ENCODE results near the gene TRAPPC3L. TPM values are rescaled to one million over a fixed set of nuclear protein-coding genes. Genes with fewer than 3 reads are reported as not detected.
A peak's percentile ranks its signal among the peaks of the same experiment; 100 is the strongest.

TRAPPC3L gene
- total RNA-seq, 1 donor from 2014 or later, result 0.27 TPM

DNA sequence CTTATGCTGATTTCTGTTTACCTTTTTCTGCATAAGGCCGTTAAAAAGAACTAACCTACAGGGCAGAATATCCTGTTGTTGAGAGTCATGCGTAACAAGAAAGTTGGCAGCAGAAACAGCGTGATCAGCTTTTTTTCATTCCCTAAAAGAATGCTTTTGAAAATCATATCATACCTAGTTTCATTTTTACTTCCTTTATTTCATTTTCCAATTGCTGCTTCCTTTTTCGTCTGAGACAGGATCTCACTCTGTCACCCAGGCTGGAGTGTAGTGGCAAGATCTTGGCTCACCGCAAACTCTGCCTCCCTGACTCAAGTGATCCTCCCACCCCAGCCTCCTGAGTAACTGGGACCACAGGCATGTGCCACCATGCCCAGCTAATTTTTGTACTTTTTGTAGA is 80.2 kb downstream of the TRAPPC3L start:
- Mint-ChIP-seq H3K4me3 (no peak overlapping the region), H3K36me3 (no peaks in the 10 kb centered on the region), H3K27ac (no peak overlapping the region), H3K9me3 (peaks cover 12% of the 10 kb centered on the region), H3K4me1 (ENCODE audit: unreplicated experiment) (peaks cover 13% of the 10 kb centered on the region), H3K27me3 (peaks cover 41% of the 10 kb centered on the region)
- no peak for DNase-seq (ENCODE audit: extremely low spot score, unreplicated experiment)
- TF ChIP-seq CTCF (conservative IDR thresholded peaks at IDR 0.05), result no peak

GRCh38 chr6:116463301-116463700 is 82.2 kb downstream of the TRAPPC3L start:
- Mint-ChIP-seq H3K9me3 (peaks cover 8% of the 10 kb centered on the region), H3K4me1 (ENCODE audit: unreplicated experiment) (peaks cover 13% of the 10 kb centered on the region), H3K27ac (no peak overlapping the region), H3K4me3 (no peak overlapping the region), H3K36me3 (no peaks in the 10 kb centered on the region), H3K27me3 (peaks cover 54% of the 10 kb centered on the region)
- TF ChIP-seq CTCF (conservative IDR thresholded peaks at IDR 0.05), result no peak
- DNase-seq (ENCODE audit: extremely low spot score, unreplicated experiment), result no peak

DNA sequence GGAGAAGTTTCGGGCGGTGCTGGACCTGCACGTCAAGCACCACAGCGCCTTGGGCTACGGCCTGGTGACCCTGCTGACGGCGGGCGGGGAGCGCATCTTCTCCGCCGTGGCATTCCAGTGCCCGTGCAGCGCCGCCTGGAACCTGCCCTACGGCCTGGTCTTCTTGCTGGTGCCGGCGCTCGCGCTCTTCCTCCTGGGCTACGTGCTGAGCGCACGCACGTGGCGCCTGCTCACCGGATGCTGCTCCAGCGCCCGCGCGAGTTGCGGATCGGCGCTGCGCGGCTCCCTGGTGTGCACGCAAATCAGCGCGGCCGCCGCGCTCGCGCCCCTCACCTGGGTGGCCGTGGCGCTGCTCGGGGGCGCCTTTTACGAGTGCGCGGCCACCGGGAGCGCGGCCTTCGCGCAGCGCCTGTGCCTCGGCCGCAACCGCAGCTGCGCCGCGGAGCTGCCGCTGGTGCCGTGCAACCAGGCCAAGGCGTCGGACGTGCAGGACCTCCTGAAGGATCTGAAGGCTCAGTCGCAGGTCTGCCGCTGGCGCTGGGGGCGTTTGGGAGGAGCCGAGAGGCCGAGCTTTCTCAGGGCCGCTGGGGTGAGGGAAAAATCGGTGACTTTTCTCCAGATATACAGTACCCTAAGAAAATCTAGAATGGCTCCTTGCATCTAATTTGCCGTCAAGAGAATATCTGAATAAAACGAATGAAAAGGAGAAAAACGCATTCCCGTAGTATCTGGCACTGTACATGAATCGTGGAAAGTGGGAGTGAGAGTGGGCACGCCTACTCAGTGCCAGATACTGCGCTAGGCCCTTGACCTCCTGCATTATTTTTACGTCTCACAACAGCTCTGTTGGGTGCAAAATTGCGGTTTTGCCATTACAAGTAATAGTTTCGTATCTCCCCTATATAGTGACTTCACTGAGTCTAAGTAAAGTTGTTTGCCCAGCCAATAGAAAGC is 83.3 kb downstream of the TRAPPC3L start:
- Mint-ChIP-seq H3K36me3 (no peaks in the 10 kb centered on the region), H3K27ac (no peak overlapping the region), H3K4me1 (ENCODE audit: unreplicated experiment) (peaks cover 12% of the 10 kb centered on the region), H3K4me3 (peak overlapping the region; percentile 77), H3K27me3 (peaks cover 54% of the 10 kb centered on the region), H3K9me3 (peaks cover 8% of the 10 kb centered on the region)
- DNase-seq (ENCODE audit: extremely low spot score, unreplicated experiment), result peak; percentile 73
- TF ChIP-seq CTCF (conservative IDR thresholded peaks at IDR 0.05), result no peak

DNA sequence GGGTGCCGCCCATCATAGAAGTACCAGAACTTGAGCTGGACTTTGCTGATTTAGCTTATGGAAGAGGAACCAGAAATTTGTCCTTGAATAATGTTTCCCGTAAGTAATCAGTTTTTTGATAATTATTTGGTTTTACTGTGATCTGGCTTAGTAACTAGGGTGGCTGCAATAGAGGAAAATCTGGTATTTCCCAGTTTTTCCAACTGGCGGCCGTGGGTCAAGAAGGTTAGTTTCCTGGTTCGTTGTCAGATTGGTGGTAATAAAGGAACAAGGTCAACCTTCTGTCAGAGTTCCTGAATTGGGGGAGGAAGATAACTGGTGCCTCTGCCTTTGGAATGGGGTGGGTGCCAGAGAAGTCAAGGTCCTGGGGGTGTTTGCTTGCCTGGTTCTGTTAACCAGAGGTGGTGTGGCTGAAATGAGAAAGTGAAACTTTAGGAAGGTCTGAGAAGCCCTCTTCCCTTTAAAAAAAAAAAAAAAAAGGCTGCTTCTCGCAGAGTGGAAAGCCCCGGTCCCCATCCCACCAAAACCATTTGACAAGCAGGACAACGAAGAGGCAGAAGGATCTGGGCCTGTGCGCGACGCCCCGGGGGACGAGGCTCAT is 84.1 kb downstream of the TRAPPC3L start, which contains the start of gene CALHM6:
Gene CALHM6, plus strand, starts transcription at position 45 of the 601 bp plus-strand sequence. Its CDS starts 555 bp downstream, at position 600.
- H3K36me3 Mint-ChIP-seq, result no peaks in the 10 kb centered on the region
- no peak within 1 kb of the TSS for H3K27ac Mint-ChIP-seq
- peaks cover 5% of the 10 kb centered on the region for H3K4me1 Mint-ChIP-seq (ENCODE audit: unreplicated experiment)
- H3K27me3 Mint-ChIP-seq, result peaks cover 54% of the 10 kb centered on the region
- peak within 1 kb of the TSS; percentile 72 for H3K4me3 Mint-ChIP-seq
- DNase-seq (ENCODE audit: extremely low spot score, unreplicated experiment), result no peak
- H3K9me3 Mint-ChIP-seq, result peaks cover 8% of the 10 kb centered on the region
- TF ChIP-seq CTCF (conservative IDR thresholded peaks at IDR 0.05), result no peak

DNA sequence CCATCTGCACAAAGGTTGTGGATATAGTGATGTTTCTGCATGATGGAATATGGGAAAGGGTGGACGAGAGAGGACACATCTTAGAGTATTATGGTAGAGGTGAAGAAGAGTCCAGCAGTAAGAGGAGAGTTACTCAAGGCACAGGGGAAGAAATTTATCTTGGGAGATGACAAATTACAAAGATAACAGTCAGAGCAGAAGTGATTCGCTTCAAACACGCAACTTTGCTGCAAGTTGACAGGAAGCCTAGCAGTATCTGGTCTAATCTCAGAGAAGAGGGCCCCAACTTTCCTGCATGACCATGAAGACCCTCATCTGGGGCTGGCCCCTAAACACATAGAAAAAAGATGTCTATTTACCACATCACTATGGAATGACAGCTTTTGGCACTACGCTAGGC is 85.6 kb downstream of the TRAPPC3L start:
- Mint-ChIP-seq H3K36me3 (no peaks in the 10 kb centered on the region), H3K4me3 (peak overlapping the region; percentile 6), H3K9me3 (peaks cover 8% of the 10 kb centered on the region), H3K4me1 (ENCODE audit: unreplicated experiment) (peaks cover 4% of the 10 kb centered on the region), H3K27ac (no peak overlapping the region), H3K27me3 (peaks cover 49% of the 10 kb centered on the region)
- TF ChIP-seq CTCF (conservative IDR thresholded peaks at IDR 0.05), result no peak
- DNase-seq (ENCODE audit: extremely low spot score, unreplicated experiment), result no peak

All from type B pancreatic cell (in vitro differentiated cells).